Loucy (cell line): Measurements from ENCODE around the gene IL6R.

Experiments
- H2AFZ ChIP-seq: fragments of 200-600 bp; sonication (generic); 2 replicates; pipeline ENCODE4 v1.6.0; 2016; ENCODE audit warnings: antibody characterized with exemption, mild to moderate bottlenecking, low read length, moderate library complexity
- H3F3A ChIP-seq: fragments of 200-600 bp; 2 replicates; pipeline ENCODE4 v1.6.0; 2016; ENCODE audit warnings: antibody characterized with exemption, low read depth, mild to moderate bottlenecking
- H3K27me3 ChIP-seq: fragments of 200-600 bp; sonication (generic); 2 replicates; pipeline ENCODE4 v1.6.1; 2014; ENCODE audit warnings: low read length, mild to moderate bottlenecking; ENCODE audit not compliant: insufficient read depth, poor library complexity, severe bottlenecking
- H3K36me3 ChIP-seq: fragments of 200-600 bp; sonication (generic); 2 replicates; pipeline ENCODE4 v1.6.1; 2016; ENCODE audit warnings: low read length; ENCODE audit not compliant: insufficient read depth
- H3K4me1 ChIP-seq: fragments of 200-600 bp; sonication (generic); 2 replicates; pipeline ENCODE4 v1.5.1; 2014; ENCODE audit warnings: low read length, mild to moderate bottlenecking; ENCODE audit not compliant: insufficient read depth, poor library complexity, severe bottlenecking
- H3K4me2 ChIP-seq: fragments of 200-600 bp; sonication (generic); 2 replicates; pipeline ENCODE4 v1.6.0; 2014; ENCODE audit warnings: antibody characterized with exemption, low read length, low read depth, mild to moderate bottlenecking; ENCODE audit not compliant: poor library complexity, severe bottlenecking
- H3K4me3 ChIP-seq: fragments of 200-600 bp; sonication (generic); 2 replicates; pipeline ENCODE4 v1.5.1; 2014; ENCODE audit warnings: low read length, mild to moderate bottlenecking, mixed read lengths; ENCODE audit not compliant: poor library complexity, severe bottlenecking
- H3K79me2 ChIP-seq: fragments of 200-600 bp; sonication (generic); 2 replicates; pipeline ENCODE4 v1.6.1; 2014; ENCODE audit warnings: low read length; ENCODE audit not compliant: insufficient read depth
- H3K9ac ChIP-seq: fragments of 200-600 bp; sonication (generic); 2 replicates; pipeline ENCODE4 v1.6.0; 2014; ENCODE audit warnings: mild to moderate bottlenecking, low read depth, low read length, moderate library complexity; ENCODE audit not compliant: poor library complexity, severe bottlenecking
- H3K9me2 ChIP-seq: fragments of 200-600 bp; sonication (generic); replicated peaks from 2 replicates; pipeline ENCODE4 v1.6.1; 2016; ENCODE audit warnings: low read depth, low read length, mixed read lengths
- H3K9me3 ChIP-seq: fragments of 200-600 bp; sonication (generic); 2 replicates; pipeline ENCODE4 v1.6.1; 2014; ENCODE audit warnings: mild to moderate bottlenecking, antibody characterized with exemption, low read length, low read depth; ENCODE audit not compliant: insufficient read depth
- H4K20me1 ChIP-seq: fragments of 200-600 bp; sonication (generic); 2 replicates; pipeline ENCODE4 v1.6.0; 2014; ENCODE audit warnings: antibody characterized with exemption, low read length, mild to moderate bottlenecking; ENCODE audit not compliant: insufficient read depth, poor library complexity, severe bottlenecking
- CTCF ChIP-seq: fragments of 200-600 bp; sonication (generic); conservative IDR thresholded peaks from 2 replicates; pipeline ENCODE4 v1.5.1; 2014; ENCODE audit warnings: mild to moderate bottlenecking, antibody characterized with exemption, low read length
- EZH2phosphoT487 ChIP-seq: fragments of 200-600 bp; IDR thresholded peaks from 2 replicates; pipeline ENCODE4 v1.6.1; 2018; ENCODE audit warnings: antibody characterized with exemption, mild to moderate bottlenecking, moderate library complexity, borderline replicate concordance

Gene IL6R

GRCh38 chr1:154502066-154502743, 97.1 kb downstream of the IL6R start, which contains the start of the genes SHE and TDRD10:
TSS of gene SHE (minus strand) at chr1:154502412. CDS start at chr1:154502026, 386 bp downstream.
TSS of gene TDRD10 (plus strand) at chr1:154502219. CDS start at chr1:154506904, 4,685 bp downstream.
- peaks cover 4% of the 10 kb centered on the region for H3F3A ChIP-seq
- H4K20me1 ChIP-seq, result no peaks in the 10 kb centered on the region
- H3K4me2 ChIP-seq, result no peak within 1 kb of the TSS
- H3K9me3 ChIP-seq, result no peaks in the 10 kb centered on the region
- no peak within 1 kb of the TSS for H3K9ac ChIP-seq
- H3K36me3 ChIP-seq, result no peaks in the 10 kb centered on the region
- H3K9me2 ChIP-seq, result no peaks in the 10 kb centered on the region
- H3K4me3 ChIP-seq, result no peak within 1 kb of the TSS
- H2AFZ ChIP-seq, result no peak within 1 kb of the TSS
- no peaks in the 10 kb centered on the region for H3K27me3 ChIP-seq
- H3K79me2 ChIP-seq, result no peaks in the 10 kb centered on the region
- TF ChIP-seq EZH2phosphoT487 (no peak), CTCF (no peak)
- peaks cover 16% of the 10 kb centered on the region for H3K4me1 ChIP-seq

GRCh38 chr1:154502744-154503115, 97.6 kb downstream of the IL6R start:
- Histone ChIP-seq H3K4me2 (no peak overlapping the region), H3K27me3 (no peaks in the 10 kb centered on the region), H3K4me1 (peaks cover 11% of the 10 kb centered on the region)

GRCh38 chr1:154503898-154504297, 98.8 kb downstream of the IL6R start:
- Histone ChIP-seq H3K4me3 (no peak overlapping the region), H3K36me3 (no peaks in the 10 kb centered on the region), H4K20me1 (no peaks in the 10 kb centered on the region), H3K4me2 (no peak overlapping the region), H3K79me2 (no peaks in the 10 kb centered on the region), H3K9me2 (no peaks in the 10 kb centered on the region), H2AFZ (no peak overlapping the region), H3F3A (no peaks in the 10 kb centered on the region), H3K27me3 (no peaks in the 10 kb centered on the region), H3K9ac (no peak overlapping the region), H3K9me3 (no peaks in the 10 kb centered on the region), H3K4me1 (peaks cover 9% of the 10 kb centered on the region)
- TF ChIP-seq EZH2phosphoT487, result no peak
- no peak for TF ChIP-seq CTCF

More at GRCh38 chr1:154502744-154503115, 97.6 kb downstream of the IL6R start:
- Histone ChIP-seq H3K79me2 (no peaks in the 10 kb centered on the region), H3K4me3 (no peak overlapping the region), H3K9me3 (no peaks in the 10 kb centered on the region), H2AFZ (no peak overlapping the region), H3K9me2 (no peaks in the 10 kb centered on the region), H3F3A (no peaks in the 10 kb centered on the region), H3K9ac (no peak overlapping the region), H4K20me1 (no peaks in the 10 kb centered on the region), H3K36me3 (no peaks in the 10 kb centered on the region)
- TF ChIP-seq EZH2phosphoT487 (no peak), CTCF (no peak)
